GM12874 (cell line): ENCODE data around the gene TDRD9.

ENCODE experiments used
- TF ChIP-seq, protein P1 (sequence below): IDR thresholded peaks from 2 replicates; pipeline ENCODE4 v1.5.1; 2011; ENCODE audit warnings: low read depth, mild to moderate bottlenecking, control low read depth, low read length, moderate library complexity; ENCODE audit not compliant: insufficient read depth

TDRD9 gene

DNA sequence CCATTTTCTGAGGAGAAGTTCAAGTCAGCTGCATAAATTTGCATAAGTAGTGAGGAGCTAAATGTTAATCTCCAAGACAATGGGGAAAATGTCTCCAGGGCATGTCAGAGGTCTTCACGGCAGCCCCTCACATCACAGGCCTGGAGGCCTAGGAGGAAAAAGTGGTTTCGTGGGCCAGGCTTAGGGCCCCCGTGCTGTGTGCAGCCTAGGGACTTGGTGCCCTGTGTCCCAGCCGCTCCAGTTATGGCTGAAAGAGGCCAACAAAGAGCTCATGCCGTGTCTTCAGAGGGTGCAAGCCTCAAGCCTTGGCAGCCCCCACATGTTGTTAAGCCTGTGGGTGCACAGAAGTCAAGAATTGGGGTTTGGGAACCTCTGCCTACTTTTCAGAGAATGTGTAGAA lies 55.9 kb downstream of the TDRD9 start:
- TF ChIP-seq, protein P1, sequence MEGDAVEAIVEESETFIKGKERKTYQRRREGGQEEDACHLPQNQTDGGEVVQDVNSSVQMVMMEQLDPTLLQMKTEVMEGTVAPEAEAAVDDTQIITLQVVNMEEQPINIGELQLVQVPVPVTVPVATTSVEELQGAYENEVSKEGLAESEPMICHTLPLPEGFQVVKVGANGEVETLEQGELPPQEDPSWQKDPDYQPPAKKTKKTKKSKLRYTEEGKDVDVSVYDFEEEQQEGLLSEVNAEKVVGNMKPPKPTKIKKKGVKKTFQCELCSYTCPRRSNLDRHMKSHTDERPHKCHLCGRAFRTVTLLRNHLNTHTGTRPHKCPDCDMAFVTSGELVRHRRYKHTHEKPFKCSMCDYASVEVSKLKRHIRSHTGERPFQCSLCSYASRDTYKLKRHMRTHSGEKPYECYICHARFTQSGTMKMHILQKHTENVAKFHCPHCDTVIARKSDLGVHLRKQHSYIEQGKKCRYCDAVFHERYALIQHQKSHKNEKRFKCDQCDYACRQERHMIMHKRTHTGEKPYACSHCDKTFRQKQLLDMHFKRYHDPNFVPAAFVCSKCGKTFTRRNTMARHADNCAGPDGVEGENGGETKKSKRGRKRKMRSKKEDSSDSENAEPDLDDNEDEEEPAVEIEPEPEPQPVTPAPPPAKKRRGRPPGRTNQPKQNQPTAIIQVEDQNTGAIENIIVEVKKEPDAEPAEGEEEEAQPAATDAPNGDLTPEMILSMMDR, result no peak

DNA sequence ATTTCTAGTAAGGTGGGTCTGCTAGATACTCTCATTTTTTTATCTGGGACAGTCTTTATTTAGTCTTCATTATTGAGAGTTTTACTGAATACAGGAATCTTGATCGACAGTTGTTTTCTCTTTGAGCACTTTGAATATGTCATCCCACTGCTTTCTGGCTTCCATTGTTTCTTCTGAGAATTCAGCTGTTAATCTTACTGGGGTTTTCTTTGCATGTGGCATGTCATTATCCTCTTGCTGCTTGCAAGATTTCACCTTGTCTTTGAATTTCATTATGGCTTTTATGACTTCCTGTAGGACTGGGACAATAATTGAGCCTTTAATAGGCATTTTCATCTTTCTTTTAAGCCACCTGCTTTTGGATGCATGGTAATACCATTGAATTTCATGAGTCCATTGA lies 60.8 kb downstream of the TDRD9 start:
- TF ChIP-seq, protein P1, result no peak

DNA sequence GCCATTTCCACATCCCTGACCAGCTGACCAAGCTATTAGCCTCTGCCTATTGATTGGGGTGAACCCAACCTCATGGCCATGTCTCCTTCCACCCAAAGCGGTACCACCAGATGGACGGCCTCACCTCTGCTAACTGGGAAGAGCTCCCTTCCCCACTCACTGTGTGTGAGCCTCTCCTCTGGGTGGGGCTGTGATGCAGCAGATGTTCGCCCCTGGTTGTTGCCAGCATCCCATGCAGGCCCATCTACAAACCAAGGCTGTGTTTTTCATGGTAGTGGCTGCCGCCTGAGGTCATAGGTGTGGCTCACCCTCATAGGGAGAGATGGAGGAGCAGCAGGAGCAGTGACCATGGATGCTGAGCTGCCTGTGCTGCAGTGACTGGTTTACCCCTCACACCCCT lies 61.7 kb downstream of the TDRD9 start:
- TF ChIP-seq, protein P1, result no peak

DNA sequence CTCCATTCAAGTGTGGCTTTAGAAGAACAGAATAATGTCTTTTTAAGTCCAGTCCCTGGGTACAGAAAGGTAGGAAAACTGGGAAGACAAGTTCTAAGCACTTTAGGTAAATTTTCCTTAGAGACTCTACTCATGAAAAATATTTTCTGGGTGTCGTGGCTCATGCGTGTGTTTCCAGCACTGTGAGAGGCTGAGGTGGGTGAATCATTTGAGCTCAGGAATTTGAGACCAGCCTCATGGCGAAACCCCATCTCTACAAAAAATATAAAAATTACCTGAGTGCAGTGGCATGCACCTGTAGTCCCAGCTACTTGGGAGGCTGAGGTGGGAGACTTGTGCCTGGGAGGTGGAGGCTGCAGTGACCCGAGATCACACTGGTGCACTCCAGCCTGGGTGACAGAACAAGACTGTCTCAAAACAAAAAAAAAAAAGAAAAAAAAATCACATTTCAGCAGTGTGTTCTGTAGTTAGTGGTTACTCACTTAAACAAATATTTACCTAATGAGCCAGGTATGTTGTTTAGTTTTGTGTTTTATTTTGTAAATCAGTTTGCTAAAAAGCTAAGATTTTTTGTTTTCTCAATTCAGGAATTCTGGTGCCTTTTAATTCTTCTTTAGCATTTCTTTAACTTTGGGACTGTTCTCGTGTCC lies 66.4 kb downstream of the TDRD9 start:
- TF ChIP-seq, protein P1, result no peak

DNA sequence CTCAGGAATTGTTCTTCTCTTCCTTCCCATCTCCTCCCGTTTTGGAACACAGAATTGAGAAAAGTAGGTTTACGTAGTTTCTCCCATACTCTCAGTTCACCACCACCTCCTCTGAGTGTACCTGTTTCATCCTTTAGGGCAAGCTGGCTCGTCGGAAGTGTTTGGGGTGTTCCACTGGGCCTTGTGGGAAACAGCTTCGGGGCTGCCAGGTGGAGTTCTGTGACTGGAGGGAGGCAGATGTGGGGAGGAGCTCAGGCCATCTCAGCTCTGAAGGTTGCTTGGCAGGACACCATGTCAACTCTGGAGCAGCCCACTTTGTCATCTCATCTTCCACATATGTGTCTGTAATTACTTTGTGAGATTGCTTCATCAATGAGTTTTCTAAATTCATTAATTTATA lies 67.6 kb downstream of the TDRD9 start:
- TF ChIP-seq, protein P1, result no peak

DNA sequence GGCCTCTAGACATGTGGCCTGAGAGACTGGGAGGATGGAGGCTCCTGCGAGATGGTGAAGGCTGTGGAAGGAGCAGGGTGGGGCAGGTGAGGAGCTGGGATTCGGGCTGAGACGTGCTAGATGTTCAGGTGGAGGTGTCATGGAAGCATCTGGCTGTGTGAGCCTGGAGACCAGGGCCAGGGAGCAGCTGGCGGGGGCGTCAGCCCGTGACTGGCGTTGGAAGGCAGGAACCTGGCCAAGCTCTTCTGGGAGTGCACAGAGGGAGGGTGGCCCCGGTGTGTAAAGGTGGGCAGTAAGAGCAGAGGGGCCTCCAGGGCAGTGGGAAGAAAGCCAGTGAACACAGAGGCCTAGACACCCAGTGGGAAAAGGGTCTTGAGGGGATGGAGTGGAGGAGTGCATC lies 69.1 kb downstream of the TDRD9 start:
- TF ChIP-seq, protein P1, result no peak

DNA sequence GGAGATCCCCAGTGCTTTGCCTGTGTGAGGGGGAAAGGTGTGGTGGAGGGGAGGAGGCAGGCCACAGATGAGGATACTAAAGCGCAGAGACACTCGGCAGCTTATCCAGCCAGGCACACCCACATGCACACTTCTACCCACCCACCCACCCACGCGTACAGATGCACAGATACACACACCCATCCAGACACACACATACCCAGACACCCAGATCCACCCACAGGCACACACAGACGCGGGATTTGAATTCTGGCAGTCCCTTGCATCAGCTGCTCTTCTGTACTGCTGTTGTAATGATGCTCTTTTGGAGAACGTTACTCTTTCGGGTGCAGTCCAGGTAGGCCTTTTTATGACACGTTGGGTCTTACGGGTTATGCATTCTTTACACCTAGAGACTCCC lies 69.8 kb downstream of the TDRD9 start:
- TF ChIP-seq, protein P1, result no peak
